COR-L47 (cell line): ENCODE results near the gene CHD9.

Source experiments
- DNase-seq: peaks from one replicate; lab custom pipeline; 2025; lab: John Stamatoyannopoulos, UW

The CHD9 gene

DNA sequence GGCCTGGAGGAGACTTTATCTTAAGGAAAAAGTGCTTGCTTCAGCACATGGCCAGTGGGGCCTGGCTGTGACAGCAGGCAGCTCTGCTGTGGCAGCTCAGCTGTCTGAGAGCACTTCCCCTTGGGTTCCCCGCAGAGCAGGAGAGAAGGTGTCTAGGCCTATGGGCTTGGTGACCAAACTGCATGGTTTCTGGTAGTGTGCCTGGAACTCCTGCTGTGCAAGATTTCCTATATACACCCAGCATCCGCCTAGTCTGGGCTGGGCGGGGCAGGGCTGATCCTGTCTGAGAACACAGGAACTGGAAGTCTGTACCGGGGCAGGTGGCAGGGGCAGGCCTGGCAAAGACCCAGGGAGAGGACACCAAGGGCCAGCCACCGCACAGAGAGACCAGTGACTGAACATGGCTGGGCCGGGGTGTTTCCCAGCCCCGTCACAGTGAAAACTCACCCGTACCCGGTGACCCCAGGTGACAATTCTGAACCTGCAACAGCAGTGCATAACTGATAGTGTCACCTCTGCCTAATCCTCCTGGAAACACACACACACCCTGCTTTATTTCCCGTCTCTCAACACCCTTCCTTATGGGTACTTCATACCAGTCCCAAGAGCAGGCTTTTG is 39.3 kb downstream of the CHD9 start:
- peak; percentile 93 for DNase-seq

DNA sequence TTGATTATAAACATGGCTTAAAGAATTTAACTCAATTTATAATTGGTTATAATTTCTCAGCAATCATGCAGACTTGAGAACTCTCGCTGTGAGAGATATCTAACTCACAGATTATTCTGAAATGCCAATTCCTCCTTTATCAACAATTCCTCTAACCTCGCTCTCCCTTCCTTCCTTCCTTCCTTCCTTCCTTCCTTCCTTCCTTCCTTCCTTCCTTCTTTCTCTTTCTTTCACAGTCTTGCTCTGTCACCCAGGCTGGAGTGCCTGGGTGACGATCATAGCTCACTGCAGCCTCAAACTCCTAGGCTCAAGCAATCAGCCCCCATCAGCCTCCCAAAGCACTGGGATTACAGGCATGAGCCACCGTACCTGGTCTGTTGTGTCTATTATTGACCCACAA is 42.4 kb downstream of the CHD9 start:
- no peak for DNase-seq

GRCh38 chr16:53098526-53099317 is 43.9 kb downstream of the CHD9 start:
- peak; percentile 62 for DNase-seq

DNA sequence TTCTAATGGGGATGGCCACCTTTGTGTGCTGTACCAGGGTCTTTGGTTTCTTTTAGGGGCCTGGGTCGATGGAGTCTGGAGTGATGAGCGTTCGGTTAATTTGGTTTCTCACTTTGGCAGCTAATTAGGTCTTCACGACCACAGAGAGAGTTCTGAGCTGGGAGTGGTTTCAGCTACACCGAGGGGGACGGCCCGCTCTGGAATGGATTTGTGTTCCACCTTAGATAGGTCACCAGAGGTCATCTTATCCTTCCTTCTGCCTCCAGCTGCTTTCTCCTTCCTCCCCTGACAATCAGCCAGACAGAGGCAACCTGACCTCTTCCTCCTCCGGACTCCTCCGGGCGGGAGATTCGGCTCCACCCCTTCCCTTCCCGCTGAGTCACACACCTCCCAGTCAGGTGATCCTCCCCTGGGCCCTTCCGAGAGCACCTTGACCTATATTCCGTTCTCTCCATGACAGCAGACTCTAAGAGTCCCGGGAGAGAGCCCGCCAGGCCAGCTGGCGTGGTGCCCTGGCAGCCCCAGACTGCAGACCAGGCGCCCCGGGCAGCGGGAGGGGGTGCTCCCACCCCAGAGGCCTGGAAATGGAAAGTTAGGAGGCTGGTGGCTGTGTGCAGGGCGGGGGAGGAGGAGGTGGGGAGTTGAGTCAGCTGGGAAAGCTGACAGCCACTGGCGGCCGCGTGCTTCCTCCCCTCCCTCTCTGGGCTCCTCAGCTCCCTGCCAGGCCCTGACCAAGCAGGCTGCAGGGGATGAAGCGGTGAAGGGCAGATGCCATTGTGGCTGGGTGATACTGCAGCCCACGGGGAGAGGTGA is 44.7 kb downstream of the CHD9 start:
- peak; percentile 92 for DNase-seq

GRCh38 chr16:53100131-53100748 is 45.4 kb downstream of the CHD9 start:
- DNase-seq: no peak

DNA sequence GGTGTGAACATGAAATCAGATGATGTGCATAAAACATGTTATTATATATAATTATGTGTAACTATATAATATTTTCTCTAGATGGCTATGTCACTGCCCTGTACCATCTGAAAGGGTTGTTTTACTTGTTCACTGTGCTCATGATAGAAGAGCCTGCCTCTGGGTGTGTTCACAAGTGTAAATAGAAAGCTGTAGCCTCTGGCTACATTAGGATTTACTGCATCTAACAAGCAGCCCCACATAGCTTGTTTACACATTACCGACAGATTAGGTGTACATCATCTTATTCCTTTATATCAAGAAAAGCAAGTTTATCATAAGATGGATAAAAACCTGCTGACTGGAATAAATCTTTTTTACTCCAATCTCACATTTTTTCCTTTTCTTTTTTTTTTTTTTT is 46.1 kb downstream of the CHD9 start:
- DNase-seq: no peak

GRCh38 chr16:53103811-53104210 is 49.0 kb downstream of the CHD9 start:
- DNase-seq: no peak

- no peak for DNase-seq
These were observed 50.8 kb downstream of the CHD9 start for GRCh38 chr16:53105565-53105964.

DNA sequence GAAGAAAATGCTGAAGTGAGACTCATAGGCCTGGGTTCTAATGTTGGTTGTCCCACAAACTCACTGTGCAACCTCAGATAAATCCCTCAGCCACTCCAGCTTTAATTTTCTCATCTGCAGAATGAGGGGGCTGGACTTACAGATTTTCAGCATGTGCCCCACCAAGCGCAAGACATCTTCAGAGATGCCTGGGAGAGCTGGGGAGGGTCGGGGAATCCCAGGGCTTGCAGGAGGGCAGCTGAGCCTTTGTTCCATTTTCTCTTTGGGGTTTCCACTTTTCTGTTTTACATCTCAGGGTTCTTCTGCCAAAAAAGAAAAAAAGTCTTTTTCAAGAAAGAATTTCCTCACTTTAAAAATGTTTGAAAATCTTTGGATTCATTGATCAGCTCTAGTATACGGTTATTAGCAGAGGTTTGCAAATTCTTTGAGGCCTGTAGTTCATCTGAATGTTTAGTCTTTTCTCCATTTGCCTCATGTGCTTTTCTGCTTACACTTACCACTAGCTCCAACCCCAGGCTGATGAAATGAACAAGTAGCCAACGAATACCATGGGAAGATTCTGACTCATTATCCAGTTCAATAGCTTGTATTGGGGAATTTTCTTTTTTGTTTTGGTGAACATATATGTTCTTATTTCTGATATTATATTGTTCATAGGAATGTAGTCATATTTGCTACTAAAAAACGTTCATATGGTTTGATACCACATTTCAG is 56.4 kb downstream of the CHD9 start:
- DNase-seq: no peak

DNA sequence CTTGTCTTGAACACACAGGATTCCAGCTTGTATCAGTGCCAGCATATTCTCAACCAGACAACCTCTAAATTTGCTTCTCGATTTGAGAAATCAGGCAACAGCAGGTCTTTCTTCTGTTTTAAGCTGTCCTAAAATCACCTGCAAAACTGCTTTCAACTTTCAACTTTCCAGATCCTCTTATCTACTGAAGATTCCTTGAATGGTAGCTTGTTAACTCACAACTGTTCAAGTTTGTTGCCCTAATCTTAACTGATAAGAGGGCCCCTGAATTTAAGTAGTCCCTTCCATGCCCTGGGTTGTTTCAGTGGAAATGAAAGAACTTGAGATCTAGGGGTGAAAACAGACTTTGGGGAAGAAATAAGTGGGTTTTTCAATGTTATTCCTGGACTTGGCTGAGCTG is 57.2 kb downstream of the CHD9 start:
- DNase-seq: no peak

GRCh38 chr16:53115047-53115446 is 60.3 kb downstream of the CHD9 start:
- no peak for DNase-seq

DNA sequence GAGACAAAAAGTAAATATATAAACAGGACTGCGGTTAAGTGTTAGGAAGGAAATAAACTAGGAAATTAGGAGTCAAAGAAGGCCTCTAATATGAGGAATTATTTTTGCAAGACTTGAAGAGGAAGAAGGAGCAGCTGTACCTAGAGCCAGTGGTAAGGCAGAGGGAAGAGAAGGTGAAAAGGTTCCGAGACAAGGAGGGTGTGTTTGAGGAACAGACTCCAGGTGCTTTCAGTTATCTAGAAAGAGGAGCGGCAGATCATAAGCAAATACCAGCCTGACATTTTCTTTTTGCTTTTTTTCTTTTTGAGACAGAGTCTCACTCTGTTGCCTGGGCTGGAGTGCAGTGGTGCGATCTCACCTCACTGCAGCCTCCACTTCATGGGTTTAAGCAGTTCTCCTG is 61.0 kb downstream of the CHD9 start:
- no peak for DNase-seq

DNA sequence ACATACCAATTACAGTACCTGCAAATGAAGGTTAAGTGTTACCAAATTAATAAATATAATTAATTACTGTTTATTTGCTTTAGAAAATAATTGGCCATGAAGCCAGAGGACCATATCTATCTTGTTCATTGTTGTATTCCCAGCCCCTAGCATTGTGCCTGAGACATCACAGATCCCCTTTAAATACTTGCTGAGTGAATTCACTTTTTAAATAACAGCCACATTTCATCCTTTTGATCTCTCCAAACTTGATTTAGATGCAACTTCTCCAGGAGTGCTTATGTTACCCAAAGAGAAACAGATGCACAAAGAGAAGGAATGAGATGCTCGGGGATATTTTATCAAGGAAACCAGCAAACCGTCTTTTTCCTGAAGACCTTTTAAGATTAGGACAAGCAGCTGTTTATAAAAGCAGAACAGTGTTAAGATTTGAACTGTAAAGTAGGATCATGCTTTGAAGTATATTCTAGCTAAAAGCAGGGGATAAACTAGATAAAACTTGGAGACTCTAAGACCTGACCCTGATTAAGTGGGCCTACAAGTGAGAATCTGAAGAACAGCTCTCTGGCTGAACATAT is 66.3 kb downstream of the CHD9 start:
- DNase-seq: no peak

DNA sequence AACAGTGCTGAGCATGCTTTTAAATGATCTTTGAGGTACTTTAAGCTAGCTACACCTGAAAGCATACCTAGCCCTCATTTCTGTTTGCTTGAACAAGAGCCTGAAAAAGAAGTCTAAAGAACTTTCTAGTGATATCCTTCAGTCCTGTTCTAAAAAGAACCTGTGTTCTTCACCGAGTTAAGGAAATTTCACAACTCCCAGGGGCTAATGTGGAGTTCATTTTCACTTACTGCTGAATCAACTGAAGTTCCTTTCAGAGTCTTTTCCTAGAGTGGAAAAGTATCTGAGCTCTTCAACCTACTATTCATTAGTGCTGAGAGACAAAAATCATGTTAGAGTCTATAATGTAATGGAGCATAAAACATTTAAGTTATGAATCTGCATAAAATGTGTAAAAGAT is 66.9 kb downstream of the CHD9 start:
- DNase-seq: no peak

DNA sequence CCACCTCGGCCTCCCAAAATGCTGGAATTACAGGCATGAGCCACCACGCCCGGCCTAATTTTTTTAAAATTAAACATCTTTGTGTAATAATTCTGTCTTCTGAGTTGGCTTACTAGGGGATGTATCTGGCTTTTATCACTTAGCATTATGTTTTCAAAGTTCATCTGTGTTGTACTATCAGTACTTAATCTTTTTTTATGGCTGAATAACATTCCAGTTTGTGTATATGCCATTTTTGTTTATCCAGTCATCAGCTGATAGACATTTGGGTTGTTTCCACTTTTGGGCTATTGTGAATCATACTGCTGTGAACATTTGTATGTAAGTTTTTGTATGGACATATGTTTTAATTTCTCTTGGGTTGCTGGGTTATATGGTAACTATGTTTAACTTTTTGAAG is 69.0 kb downstream of the CHD9 start:
- no peak for DNase-seq

GRCh38 chr16:53126390-53126789 is 71.6 kb downstream of the CHD9 start:
- DNase-seq: no peak

- no peak for DNase-seq
These were observed 74.7 kb downstream of the CHD9 start for GRCh38 chr16:53129281-53130158.

DNA sequence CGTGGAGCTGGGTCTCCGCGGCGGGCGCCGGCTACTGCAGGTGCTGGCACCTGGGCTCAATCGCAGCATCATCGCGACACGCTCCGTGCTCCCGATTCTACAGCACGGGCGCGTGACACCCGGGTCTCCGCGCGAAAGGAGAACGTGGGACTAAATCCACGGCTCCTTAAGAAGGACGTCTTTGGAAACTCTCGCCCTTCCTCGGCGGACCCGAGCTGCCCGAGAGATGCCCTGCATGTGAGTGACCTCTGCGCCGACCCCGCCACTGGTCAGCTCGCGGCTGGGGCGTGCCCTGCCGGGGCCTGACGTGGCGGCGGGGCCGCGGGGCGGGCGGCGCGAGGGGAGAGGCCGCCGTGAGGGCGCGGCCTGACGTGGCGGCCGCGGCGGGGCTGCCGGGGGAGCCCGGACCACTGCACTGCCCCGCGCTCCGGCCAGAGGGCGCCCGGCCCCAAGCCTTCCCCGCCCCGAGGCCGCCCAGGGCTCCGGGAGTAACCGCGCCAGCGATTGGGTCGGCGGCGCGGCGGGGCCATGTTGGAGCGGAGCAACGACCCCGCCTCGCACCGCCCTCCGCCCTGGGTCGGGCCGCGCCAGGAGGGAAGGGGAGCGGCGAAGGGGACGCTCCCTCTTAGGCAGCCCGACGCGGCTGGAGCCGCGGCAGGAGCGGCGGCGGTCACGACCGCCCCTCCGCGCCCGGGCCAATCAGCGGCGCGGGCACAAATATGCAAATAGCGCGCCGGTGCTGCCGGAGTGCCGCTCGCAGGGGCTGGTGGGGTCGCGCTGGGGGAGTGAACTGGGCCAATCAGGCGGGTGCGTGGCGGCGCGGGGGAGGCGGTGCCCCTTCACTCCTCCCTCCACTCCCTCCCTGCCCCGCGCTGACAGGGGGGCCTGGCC is 75.6 kb downstream of the CHD9 start:
- peak; percentile 98 for DNase-seq

- DNase-seq: no peak
These were observed 76.2 kb downstream of the CHD9 start for GRCh38 chr16:53131050-53131362.
